HFFc6 (cell line): ENCODE measurements around the gene GFPT2. TPM values are rescaled to one million over a fixed set of nuclear protein-coding genes. Genes with fewer than 3 reads are reported as not detected.
A peak's percentile ranks its signal among the peaks of the same experiment; 100 is the strongest.

ENCODE experiments used
- DNase-seq: peaks from one replicate; pipeline ENCODE4 v3.0.0-alpha.2; 2018
- H3K27ac Mint-ChIP-seq: 2 replicates; pipeline ENCODE4 v1.8.0; 2020; ENCODE audit warnings: mild to moderate bottlenecking, mixed read lengths
- H3K27me3 Mint-ChIP-seq: 2 replicates; pipeline ENCODE4 v1.8.0; 2021; ENCODE audit warnings: mild to moderate bottlenecking, moderate library complexity, mixed read lengths; ENCODE audit not compliant: insufficient read depth
- H3K36me3 Mint-ChIP-seq: 2 replicates; pipeline ENCODE4 v1.8.0; 2021; ENCODE audit warnings: low read depth, mixed read lengths
- H3K4me1 Mint-ChIP-seq: 2 replicates; pipeline ENCODE4 v1.8.0; 2020; ENCODE audit warnings: low read depth, mixed read lengths
- H3K4me3 Mint-ChIP-seq: 2 replicates; pipeline ENCODE4 v1.8.0; 2020; ENCODE audit warnings: mild to moderate bottlenecking, moderate library complexity, mixed read lengths
- H3K9me3 Mint-ChIP-seq: 2 replicates; pipeline ENCODE4 v1.8.0; 2020; ENCODE audit warnings: mild to moderate bottlenecking, mixed read lengths
- total RNA-seq, 6 experiments: library from RNA; stranded (reverse); fragmentation: NEBNext Ultra II Directional; extraction: Animal tissue kit (Norgen Biotek cat#: 25700); gene quantifications; 2 replicates in 1 of 6; 3 replicates in 5 of 6; pipeline ENCODE4 v1.2.3, GENCODE V29; 2021
- TF ChIP-seq, protein P1 (sequence below): fragments of 200-600 bp; sonication (generic); IDR thresholded peaks from 2 replicates; pipeline ENCODE4 v1.5.0; 2021; ENCODE audit warnings: antibody characterized with exemption, mild to moderate bottlenecking

GFPT2 gene
- total RNA-seq, 6 experiments from 2014 or later = 0.54 to 3.8 (median 1.1) TPM

DNA sequence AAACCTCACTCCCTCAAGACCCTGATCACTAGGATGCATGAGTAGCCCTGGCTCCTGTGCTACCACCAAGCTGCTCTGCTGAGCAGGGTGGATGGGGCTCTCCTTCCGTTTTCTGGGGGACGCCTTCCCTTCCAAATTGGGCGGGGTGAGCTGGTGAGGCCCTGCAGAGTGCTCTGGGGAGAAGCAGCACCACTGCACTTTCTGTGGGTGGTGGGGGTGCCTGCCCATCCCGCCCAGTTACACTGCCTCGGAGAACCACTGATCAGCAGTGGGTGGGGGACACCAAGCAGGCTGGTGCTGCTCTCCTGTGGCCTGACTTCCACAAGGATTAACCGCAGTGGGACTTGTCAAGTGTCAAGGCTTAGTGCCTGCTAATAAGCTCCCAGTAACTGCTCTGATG is 19.0 kb downstream of the GFPT2 start:
- H3K27ac Mint-ChIP-seq = peak overlapping the region; percentile 20; the same call in 1 of the 2 replicates
- no peak for DNase-seq
- no peak overlapping the region for H3K4me3 Mint-ChIP-seq
- H3K9me3 Mint-ChIP-seq = no peaks in the 10 kb centered on the region
- TF ChIP-seq, protein P1, sequence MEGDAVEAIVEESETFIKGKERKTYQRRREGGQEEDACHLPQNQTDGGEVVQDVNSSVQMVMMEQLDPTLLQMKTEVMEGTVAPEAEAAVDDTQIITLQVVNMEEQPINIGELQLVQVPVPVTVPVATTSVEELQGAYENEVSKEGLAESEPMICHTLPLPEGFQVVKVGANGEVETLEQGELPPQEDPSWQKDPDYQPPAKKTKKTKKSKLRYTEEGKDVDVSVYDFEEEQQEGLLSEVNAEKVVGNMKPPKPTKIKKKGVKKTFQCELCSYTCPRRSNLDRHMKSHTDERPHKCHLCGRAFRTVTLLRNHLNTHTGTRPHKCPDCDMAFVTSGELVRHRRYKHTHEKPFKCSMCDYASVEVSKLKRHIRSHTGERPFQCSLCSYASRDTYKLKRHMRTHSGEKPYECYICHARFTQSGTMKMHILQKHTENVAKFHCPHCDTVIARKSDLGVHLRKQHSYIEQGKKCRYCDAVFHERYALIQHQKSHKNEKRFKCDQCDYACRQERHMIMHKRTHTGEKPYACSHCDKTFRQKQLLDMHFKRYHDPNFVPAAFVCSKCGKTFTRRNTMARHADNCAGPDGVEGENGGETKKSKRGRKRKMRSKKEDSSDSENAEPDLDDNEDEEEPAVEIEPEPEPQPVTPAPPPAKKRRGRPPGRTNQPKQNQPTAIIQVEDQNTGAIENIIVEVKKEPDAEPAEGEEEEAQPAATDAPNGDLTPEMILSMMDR = no peak
- no peaks in the 10 kb centered on the region for H3K36me3 Mint-ChIP-seq
- H3K27me3 Mint-ChIP-seq = peaks cover 4% of the 10 kb centered on the region; the same call in 1 of the 2 replicates
- H3K4me1 Mint-ChIP-seq = peaks cover 35% of the 10 kb centered on the region

DNA sequence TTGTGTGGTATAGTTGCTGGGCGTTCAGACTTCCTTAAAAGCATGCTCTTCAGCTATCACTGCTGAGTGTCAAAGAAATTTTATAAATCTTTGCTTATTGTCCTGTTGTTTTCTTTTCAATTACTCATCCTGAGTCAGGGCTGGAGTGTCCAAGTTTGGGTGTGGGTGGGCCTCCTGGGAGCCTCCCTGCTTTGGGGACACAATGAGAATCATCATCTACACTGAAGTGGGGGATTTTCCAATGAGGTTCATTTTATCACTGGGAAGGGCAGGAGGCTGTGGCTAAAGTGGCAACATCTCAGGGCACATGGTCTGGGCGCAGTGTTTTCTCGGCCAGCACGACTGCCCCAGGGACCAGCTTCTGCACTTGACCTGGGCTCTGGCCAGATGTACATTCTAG is 19.5 kb downstream of the GFPT2 start:
- H3K27me3 Mint-ChIP-seq = peaks cover 4% of the 10 kb centered on the region; the same call in 1 of the 2 replicates
- H3K4me1 Mint-ChIP-seq = peaks cover 35% of the 10 kb centered on the region
- no peak overlapping the region for H3K4me3 Mint-ChIP-seq
- H3K27ac Mint-ChIP-seq = peak overlapping the region; percentile 20; the same call in 1 of the 2 replicates
- DNase-seq = peak; percentile 61
- no peaks in the 10 kb centered on the region for H3K36me3 Mint-ChIP-seq
- TF ChIP-seq, protein P1 = no peak
- no peaks in the 10 kb centered on the region for H3K9me3 Mint-ChIP-seq

DNA sequence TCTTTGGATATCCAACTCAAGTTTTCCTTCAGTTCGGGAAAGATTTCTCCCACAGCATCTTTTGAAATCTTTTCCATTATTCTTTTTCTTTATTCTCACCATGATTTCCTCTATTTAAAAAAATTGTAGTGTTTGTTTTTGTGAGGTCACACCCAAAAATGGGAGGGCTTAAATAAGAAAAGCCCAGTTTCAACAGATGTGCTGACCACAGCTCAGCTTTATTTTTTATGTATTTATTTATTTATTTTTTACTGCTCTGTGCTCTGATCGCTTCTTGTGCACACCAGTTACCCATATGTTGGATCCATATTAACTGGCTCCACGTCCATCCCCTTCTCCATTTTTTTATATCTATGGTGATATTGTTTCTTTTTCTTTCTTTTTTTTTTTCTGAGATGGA is 20.3 kb downstream of the GFPT2 start:
- Mint-ChIP-seq H3K9me3 (no peaks in the 10 kb centered on the region), H3K4me1 (peaks cover 35% of the 10 kb centered on the region), H3K27me3 (no peaks in the 10 kb centered on the region), H3K27ac (no peak overlapping the region), H3K36me3 (no peaks in the 10 kb centered on the region), H3K4me3 (no peak overlapping the region)
- TF ChIP-seq, protein P1 = no peak
- DNase-seq = no peak

DNA sequence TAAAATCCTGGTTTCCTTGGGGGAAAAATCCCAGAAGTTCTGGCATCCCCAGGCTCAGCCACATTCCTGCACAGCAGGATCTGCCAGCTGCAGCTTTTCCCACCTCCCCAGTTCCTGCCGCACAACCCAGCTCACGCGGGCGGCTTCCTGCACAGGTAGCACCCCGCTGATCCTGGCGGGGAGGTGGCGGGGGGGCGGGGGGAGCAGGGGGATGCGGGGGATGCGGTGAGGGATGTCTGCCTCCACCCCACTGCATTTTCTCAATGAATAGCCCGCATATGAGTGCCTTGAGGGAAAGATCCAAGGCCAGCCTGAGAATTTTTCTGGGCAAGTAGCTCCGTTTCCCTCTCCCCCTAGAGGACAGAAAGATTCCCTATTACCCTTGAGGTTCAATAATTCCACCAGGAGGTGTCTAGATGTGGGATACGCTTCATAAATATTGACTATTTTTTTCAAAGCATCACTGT is 21.1 kb downstream of the GFPT2 start:
- Mint-ChIP-seq H3K27ac (0 out of 2 replicates have a peak overlapping the region, but pooled peaks have one; percentile 78), H3K4me1 (peaks cover 35% of the 10 kb centered on the region), H3K36me3 (no peaks in the 10 kb centered on the region), H3K9me3 (no peaks in the 10 kb centered on the region), H3K4me3 (no peak overlapping the region; the same call in 1 of the 2 replicates), H3K27me3 (no peaks in the 10 kb centered on the region; the same call in 1 of the 2 replicates)
- TF ChIP-seq, protein P1 = peak; percentile 51
- DNase-seq = no peak

DNA sequence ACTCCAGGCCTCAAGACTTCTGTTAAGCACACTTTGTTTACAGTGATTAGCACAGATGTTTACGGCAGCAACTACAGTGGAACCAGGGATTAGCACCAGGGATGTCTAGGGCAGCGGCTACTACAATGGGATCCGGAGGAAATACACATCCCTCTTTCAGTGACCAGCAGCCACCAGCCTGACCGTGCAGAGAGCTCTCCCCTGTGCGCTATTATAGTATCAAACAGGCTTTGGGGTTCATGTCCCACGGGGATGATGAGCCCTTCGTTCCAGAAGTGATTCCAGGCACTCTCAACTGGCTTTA is 21.5 kb downstream of the GFPT2 start:
- no peaks in the 10 kb centered on the region for H3K9me3 Mint-ChIP-seq
- H3K36me3 Mint-ChIP-seq = no peaks in the 10 kb centered on the region
- H3K4me1 Mint-ChIP-seq = peaks cover 35% of the 10 kb centered on the region
- H3K27me3 Mint-ChIP-seq = no peaks in the 10 kb centered on the region; the same call in 1 of the 2 replicates
- TF ChIP-seq, protein P1 = no peak
- H3K4me3 Mint-ChIP-seq = peak overlapping the region; percentile 59
- peak overlapping the region; percentile 78 for H3K27ac Mint-ChIP-seq
- no peak for DNase-seq
